HG03066 (cell line): Measurements from ENCODE around the gene NEURL3.
"Not testable (repeated sequence)": the region's sequence is repeated elsewhere in the genome, so short reads cannot be mapped to it uniquely, and the experiment has no call there.

Experiments
- ATAC-seq: cut with Tn5 transposase; IDR thresholded peaks from one replicate; pipeline ENCODE4 v1.9.1; 2021; ENCODE audit warnings: low read depth; ENCODE audit not compliant: unreplicated experiment

Gene NEURL3

DNA sequence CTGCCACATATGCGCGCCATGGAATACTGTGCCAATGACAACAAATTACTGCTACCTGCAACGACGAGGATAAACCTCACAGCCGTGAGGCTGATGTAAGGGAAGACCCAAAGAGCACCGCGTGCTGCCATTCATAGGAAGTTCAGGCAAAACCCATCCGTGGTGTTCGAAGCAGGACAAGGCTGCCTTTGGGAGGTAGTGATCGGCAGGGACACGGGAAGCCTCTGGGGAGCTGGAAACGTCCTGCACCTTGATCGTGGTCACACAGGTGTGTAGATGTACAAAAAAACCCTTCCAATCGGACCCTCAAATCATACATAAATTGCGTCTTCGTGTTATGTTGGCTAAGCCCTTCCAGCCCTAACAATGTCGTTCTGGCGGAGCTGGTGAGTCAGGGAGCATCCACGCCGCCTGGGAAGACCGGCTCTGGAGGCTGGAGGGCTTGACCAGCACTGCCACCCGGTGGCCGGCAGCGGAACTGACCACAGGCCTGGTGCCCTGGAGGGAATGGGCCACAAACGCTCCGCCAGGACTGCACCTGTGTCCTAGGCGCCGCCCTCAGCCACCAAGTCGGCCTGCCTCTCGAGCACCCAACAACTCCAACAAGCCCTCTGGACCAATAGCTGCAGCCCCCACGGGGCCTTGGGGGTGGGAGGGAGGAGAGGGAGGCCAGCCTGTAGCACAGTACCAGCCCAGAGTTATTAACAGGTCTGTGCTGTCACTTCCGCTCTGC, 4.1 kb upstream of the NEURL3 start:
- peak; percentile 62 for ATAC-seq

DNA sequence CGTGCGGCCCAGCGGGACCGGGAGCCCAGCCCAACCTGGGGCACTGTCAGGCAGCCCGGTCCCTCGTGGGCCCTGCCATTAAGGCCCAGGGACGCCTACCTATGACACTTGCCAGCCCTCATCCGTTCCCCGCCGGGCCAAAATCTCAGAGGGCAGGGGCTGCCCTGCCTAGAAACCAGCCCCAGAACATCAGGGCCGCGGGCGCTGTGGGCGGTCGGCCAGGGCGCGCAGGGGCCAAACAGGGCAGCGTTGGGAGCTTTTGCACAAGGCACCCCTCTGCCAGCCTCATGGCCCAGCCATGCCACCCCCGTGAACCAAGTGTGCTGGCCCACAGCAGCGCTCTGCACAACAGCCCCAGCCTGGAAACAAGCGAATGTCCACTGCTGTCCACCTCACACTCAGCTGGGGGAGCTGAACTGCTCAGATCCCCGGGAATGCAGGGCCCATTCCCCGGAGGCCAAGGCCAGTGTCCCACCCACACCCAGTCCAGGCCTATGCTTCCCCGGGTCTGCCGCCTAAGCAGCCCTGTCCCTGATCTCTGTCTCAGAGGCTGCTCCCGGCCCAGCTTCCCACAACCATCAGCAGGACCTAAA, 3.5 kb upstream of the NEURL3 start:
- ATAC-seq = no peak

- ATAC-seq = no peak
These were observed 2.9 kb upstream of the NEURL3 start for GRCh38 chr2:96507957-96508520.

DNA sequence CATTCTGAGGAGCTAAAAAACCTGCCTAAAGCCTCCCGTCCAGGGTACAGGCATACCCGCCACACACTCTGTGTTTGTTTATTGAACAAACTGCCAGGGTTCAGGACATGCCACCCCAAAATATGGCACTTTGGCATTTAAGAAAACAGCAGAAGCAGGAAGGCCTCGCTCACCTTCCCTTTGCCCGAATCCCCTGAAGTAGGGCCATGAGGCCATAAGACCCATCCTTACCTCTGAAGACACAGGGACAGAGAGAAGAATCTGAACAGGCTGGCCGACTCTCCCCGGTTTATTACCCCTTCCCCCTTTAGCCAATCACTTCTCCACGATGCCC, 1.7 kb upstream of the NEURL3 start:
- no peak for ATAC-seq

DNA sequence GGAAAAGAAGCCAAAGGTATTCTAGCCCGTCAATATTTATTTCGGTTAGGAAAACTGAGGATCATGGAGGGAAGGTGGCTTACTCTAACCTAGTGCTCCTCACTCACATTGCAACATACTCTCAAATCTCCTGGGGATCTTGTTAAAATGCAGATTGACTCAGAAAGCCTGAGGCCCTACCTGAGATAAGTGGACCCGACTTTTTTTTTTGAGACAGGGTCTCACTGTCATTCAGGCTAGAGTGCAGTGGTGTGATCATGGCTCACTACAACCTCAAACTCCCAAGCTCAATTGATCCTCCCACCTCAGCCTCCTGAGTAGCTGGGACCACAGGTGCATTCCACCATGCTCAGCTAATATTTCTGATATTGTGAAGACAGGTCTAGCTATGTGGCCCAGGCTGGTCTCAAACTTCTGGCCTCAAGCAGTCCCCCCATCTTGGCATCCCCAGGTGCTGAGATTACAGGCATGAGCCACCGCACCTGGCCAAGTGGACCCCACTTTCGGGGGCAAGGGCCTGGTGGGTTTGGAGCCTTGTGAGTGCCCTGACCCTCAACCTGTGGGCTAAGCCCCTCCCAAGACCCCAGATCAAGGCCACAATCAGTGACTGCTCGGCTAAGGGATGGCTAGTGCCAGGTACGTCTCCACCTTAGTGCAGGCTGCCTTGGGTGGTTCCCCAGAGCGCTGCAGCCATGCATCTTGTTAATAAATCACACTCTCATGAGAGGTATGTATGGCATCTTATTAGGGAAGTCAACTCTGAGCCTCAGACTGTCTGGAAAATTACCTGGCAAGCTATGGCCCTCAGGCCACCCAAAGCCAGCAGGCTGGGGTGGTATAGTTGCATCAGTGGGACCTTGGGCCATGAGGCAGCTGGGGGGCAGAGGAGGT, 1.1 kb upstream of the NEURL3 start:
- ATAC-seq = no peak

- no peak for ATAC-seq
These were observed 1.4 kb downstream of the NEURL3 start for GRCh38 chr2:96503637-96504243.

DNA sequence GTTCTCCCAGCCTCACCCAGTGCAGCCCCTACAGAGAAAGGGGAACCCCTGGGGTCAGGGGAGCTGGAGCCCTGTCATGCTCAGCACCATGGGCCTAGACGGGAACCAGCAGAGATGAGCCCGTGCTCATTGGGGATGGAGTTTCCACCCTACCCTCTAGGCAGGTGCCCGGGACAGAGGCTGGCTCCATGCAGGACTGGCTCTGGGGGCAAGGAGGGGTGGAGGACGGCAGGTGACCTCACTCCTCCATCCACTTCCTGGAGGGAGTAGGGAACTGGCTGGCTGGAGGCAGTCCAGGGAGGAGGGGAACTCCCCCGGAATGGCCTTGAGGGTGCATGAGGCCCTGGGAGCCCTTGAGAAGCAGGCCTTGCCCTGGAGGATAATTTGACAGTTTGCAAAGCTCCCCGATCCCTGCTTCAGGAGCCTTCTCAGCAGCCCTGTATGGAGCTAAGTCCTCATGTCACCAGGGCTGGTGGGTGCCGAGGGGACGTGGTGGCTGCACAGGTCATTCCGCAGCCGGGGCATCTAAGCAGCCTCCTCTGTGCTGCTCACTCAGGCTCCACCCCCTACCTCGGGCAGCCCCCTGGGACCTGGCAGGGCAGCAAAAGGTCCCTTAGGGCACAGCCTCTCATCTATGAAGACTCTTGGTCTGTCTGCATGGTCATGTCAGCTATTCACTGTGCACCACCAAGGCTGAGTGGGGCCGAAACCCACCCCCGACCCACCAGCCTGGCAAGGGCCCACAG, 2.1 kb downstream of the NEURL3 start:
- no peak for ATAC-seq

DNA sequence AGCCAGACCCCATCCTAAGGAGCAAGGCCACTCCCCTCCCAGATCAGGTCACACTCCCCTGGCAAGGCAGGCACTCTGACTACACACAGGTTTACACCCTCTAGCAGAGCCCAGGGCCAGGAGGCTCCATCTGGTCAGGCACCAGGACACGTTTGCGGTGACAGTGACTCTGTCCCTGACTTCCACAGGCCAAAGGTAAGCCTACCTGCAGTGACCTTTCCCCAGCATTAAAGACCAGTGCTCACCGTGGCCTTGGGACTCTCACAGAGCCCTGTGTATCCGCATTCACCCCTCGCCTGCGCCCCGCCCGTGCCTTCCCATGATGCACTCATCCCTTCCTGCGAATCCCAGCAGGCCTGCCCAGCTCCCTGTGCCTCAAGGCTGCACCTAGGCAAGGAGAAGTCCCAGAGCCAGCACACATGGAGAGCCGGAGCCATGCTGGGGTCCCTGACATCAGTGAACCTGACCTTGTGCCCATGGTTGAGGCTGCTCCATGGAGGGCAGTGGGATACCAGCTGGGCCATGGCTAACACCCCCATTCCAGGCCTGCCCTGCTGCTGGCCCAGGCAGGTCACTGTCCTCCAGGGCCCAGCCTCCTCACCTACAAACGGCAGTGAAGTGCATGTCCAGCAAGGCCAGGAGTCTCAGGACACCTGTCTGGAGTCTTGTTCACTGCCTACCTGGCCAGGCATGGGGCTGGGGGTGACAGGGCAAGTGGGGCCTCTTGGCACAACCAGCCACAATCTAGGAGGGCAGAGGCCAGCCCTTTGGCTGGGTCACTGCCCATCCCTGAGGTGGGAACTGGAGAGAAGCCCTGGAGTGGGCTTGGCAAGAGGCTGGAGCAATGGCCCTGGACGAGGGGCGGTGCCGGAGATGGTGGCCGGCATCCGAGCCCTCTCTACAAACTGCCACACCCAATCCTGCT, 3.0 kb downstream of the NEURL3 start:
- ATAC-seq = no peak

- no peak for ATAC-seq
These were observed 3.7 kb downstream of the NEURL3 start for GRCh38 chr2:96501471-96501874.

- ATAC-seq = no peak
These were observed 4.6 kb downstream of the NEURL3 start for GRCh38 chr2:96500385-96501066.

DNA sequence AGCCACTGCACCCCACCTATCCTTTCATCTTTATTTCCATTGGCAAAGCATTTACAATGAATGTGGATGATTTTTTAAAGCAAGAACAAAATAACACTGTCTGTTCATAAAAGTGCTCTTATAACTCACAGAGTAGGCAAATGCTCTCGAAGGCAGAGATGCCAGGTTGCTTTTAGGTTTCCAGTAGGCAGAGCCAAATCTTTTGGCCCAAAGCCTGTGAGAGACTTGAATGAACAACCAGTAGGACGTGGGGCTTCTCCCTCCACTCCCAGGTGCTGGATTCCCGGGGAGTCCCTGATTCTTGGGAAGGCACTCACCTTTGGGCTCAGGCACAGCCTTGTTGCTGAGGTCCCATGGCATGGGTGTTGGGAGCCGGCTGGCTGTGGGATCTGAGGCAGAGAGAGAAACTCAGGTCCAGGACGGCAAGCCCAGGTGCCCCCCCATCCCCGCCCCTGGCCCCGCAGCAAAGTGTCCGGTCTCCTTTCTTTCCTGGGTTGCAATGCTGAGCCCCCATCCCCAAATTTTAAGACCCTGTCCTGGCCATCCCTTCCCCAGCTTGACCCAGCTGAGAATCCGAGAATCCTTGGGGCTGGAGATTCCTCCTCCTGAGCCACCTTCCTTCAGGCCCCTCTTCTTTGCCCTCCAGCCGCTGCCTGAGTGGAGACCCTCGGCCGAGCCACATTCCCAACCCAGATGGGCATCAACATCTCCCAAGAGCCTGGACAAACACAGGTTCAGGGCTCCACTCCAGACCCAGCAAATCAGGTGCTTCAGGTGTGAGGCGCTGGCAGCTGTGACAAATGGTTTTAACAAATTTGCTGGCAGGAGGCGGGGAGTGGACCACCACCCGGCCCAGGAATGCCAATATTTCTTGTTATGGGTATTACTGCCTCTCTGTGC, 5.8 kb downstream of the NEURL3 start:
- ATAC-seq = no peak

DNA sequence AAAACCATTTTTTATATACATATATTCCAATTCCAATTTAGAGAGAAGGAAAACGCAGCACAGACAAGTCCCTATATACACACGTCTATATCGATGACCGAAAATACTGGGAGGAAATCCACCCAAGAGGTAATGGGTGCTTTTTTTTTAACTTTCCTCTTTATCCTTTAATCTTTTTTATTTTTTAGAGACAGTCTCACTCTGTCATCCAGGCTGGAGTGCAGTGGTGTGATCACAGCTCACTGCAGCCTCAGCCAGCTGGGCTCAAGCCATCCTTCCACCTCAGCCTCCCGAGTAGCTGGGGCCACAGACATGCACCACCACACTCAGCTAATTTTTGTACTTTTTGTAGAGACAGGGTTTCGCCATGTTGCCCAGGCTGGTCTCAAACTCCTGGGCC, 6.5 kb downstream of the NEURL3 start:
- not testable (repeated sequence) for ATAC-seq

- no peak for ATAC-seq
These were observed 7.1 kb downstream of the NEURL3 start for GRCh38 chr2:96498021-96498431.

DNA sequence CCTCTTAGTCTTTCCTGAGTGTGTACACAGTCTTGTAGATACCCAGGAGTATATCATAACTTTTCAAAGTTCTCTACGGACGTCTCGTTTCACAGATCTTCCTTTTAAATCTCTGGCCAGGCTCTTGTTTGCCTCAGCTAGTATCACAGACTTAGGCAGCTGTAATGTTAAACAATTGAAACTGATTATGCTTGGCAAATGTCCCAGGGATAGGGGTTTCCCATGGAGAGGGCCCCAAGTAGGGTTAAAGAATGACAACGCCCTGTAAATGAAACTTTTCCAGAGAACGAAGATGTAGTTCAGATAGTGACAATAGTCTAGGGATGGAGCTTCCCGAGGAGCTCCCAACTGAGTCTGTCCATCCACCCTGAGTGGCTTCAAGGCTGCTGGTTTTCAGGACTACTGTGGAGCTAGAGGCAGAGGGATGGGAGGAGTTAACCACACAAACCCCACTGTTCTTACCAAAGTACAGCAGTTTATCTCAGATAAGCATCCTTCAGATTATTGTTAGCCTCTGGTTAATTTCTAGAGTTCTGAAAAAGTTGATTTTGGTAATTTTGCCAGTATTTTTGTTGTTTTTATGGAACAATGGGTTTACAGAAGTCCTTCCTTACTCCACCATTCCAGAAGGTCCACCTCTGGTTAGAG, 9.1 kb downstream of the NEURL3 start:
- no peak for ATAC-seq

GRCh38 chr2:96494188-96494587, 11.0 kb downstream of the NEURL3 start:
- no peak for ATAC-seq

DNA sequence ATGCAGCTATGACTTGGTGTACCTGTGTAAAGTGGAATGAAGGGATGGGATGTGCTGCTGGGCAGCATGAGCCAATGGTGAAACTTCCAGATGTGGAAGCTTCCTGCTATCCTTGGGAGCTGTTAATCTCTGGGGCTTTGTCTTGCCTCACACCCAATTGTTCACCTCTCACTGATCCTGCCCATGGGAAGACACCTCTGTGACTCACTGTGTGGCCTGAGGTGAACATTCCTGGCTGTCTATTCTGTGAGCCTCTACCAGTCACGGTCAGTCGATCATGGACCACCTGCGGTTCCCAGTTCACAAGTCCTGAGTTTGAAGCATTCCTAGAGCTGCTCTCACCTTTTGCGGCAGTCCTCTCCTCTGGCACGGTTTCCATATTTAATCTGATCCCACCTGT, 12.1 kb downstream of the NEURL3 start:
- ATAC-seq = no peak

GRCh38 chr2:96491860-96492497, 13.2 kb downstream of the NEURL3 start:
- no peak for ATAC-seq
